Activated CD8-positive, alpha-beta memory T cell treated with anti-CD3 and anti-CD28 coated beads, Interleukin-2, amount 50 U/mL, for 1 hour (primary cell): ENCODE results near the gene FREM2.

Experiments used
- DNase-seq: peaks from one replicate; pipeline ENCODE4 v3.0.0-alpha.2; 2020; ENCODE audit errors: extremely low read depth

FREM2 gene

GRCh38 chr13:38758277-38758676, 71.4 kb downstream of the FREM2 start:
- DNase-seq: no peak

- no peak for DNase-seq
These were observed 72.5 kb downstream of the FREM2 start for GRCh38 chr13:38759390-38759789.

- no peak for DNase-seq
These were observed 76.8 kb downstream of the FREM2 start for GRCh38 chr13:38763446-38764381.

- no peak for DNase-seq
These were observed 79.9 kb downstream of the FREM2 start for GRCh38 chr13:38766799-38767198.

- no peak for DNase-seq
These were observed 80.8 kb downstream of the FREM2 start for GRCh38 chr13:38767506-38768265.

GRCh38 chr13:38769526-38769925, 82.6 kb downstream of the FREM2 start:
- no peak for DNase-seq

- DNase-seq: no peak
These were observed 88.2 kb downstream of the FREM2 start for GRCh38 chr13:38775085-38775484.

- DNase-seq: no peak
These were observed 90.7 kb downstream of the FREM2 start for GRCh38 chr13:38777347-38778119.

GRCh38 chr13:38781539-38781938, 94.7 kb downstream of the FREM2 start:
- no peak for DNase-seq

GRCh38 chr13:38784036-38784880, 97.4 kb downstream of the FREM2 start:
- no peak for DNase-seq

GRCh38 chr13:38785042-38785441, 98.2 kb downstream of the FREM2 start:
- DNase-seq: no peak

GRCh38 chr13:38785490-38785889, 98.6 kb downstream of the FREM2 start:
- no peak for DNase-seq

- no peak for DNase-seq
These were observed 100.7 kb downstream of the FREM2 start for GRCh38 chr13:38787550-38787949.

GRCh38 chr13:38796890-38797289, 110.0 kb downstream of the FREM2 start:
- DNase-seq: no peak

- DNase-seq: no peak
These were observed 116.7 kb downstream of the FREM2 start for GRCh38 chr13:38803531-38803930.

GRCh38 chr13:38804061-38804460, 117.2 kb downstream of the FREM2 start:
- DNase-seq: no peak

- no peak for DNase-seq
These were observed 117.7 kb downstream of the FREM2 start for GRCh38 chr13:38804536-38804935.

GRCh38 chr13:38814331-38814730, 127.5 kb downstream of the FREM2 start:
- DNase-seq: no peak

- no peak for DNase-seq
These were observed 132.2 kb downstream of the FREM2 start for GRCh38 chr13:38819053-38819452.

GRCh38 chr13:38819596-38819995, 132.7 kb downstream of the FREM2 start:
- DNase-seq: no peak
